OCI-LY1 (cell line): ENCODE measurements around the gene CAPZA1.
A peak's percentile ranks its signal among the peaks of the same experiment; 100 is the strongest.

ENCODE experiments used
- H2AFZ ChIP-seq: fragments of 200-600 bp; sonication (generic), shearing (Covaris generic); 2 replicates; pipeline ENCODE4 v1.6.0; 2014; ENCODE audit warnings: antibody characterized with exemption, mild to moderate bottlenecking, low read length
- H3F3A ChIP-seq: fragments of 200-600 bp; sonication (generic), shearing (Covaris generic); 2 replicates; pipeline ENCODE4 v1.6.0; 2014; ENCODE audit warnings: mild to moderate bottlenecking, antibody characterized with exemption, low read length, moderate library complexity; ENCODE audit not compliant: insufficient read depth
- H3K27ac ChIP-seq: fragments of 200-600 bp; sonication (generic); 2 replicates; pipeline ENCODE4 v1.5.1; 2014; ENCODE audit warnings: low read length, mixed run types, mild to moderate bottlenecking, low read depth; ENCODE audit not compliant: poor library complexity, severe bottlenecking
- H3K27me3 ChIP-seq: fragments of 200-600 bp; sonication (generic); 2 replicates; pipeline ENCODE4 v1.6.0; 2014; ENCODE audit warnings: antibody characterized with exemption, mild to moderate bottlenecking, low read length, moderate library complexity; ENCODE audit not compliant: insufficient read depth
- H3K36me3 ChIP-seq: fragments of 200-600 bp; sonication (generic); 2 replicates; pipeline ENCODE4 v1.6.1; 2014; ENCODE audit warnings: mild to moderate bottlenecking, antibody characterized with exemption, low read length, moderate library complexity, mixed read lengths; ENCODE audit not compliant: insufficient read depth
- H3K4me1 ChIP-seq: fragments of 200-600 bp; sonication (generic); 2 replicates; pipeline ENCODE4 v1.5.1; 2014; ENCODE audit warnings: mild to moderate bottlenecking, low read length, moderate library complexity; ENCODE audit not compliant: insufficient read depth, severe bottlenecking
- H3K4me2 ChIP-seq: fragments of 200-600 bp; sonication (generic), shearing (Covaris generic); 2 replicates; pipeline ENCODE4 v1.6.1; 2014; ENCODE audit warnings: low read length
- H3K4me3 ChIP-seq: fragments of 200-600 bp; sonication (generic); 2 replicates; pipeline ENCODE4 v1.5.1; 2014; ENCODE audit warnings: low read length, low read depth, mild to moderate bottlenecking, mixed read lengths; ENCODE audit not compliant: poor library complexity, severe bottlenecking
- H3K79me2 ChIP-seq: fragments of 200-600 bp; shearing (Covaris generic); 2 replicates; pipeline ENCODE4 v1.6.1; 2016; ENCODE audit warnings: mixed run types, low read length, mixed read lengths; ENCODE audit not compliant: insufficient read depth
- H3K9ac ChIP-seq: fragments of 200-600 bp; sonication (generic), shearing (Covaris generic); 2 replicates; pipeline ENCODE4 v1.6.1; 2014; ENCODE audit warnings: mild to moderate bottlenecking, low read length, mixed read lengths
- H3K9me2 ChIP-seq: fragments of 200-600 bp; sonication (generic), shearing (Covaris generic); 2 replicates; pipeline ENCODE4 v1.6.1; 2014; ENCODE audit warnings: low read depth, mild to moderate bottlenecking, low read length, mixed read lengths
- H3K9me3 ChIP-seq: fragments of 200-600 bp; shearing (Covaris generic); 2 replicates; pipeline ENCODE4 v1.6.1; 2014; ENCODE audit warnings: low read length, mixed read lengths
- H4K20me1 ChIP-seq: fragments of 200-600 bp; sonication (generic), shearing (Covaris generic); 2 replicates; pipeline ENCODE4 v1.6.0; 2016; ENCODE audit warnings: mild to moderate bottlenecking, low read length; ENCODE audit not compliant: insufficient read depth
- EZH2 ChIP-seq: fragments of 200-600 bp; sonication (generic), shearing (Covaris generic); IDR thresholded peaks from 2 replicates; pipeline ENCODE4 v1.8.0; 2017; ENCODE audit warnings: borderline replicate concordance, mixed run types, mild to moderate bottlenecking, antibody characterized with exemption, low read length, moderate library complexity, mixed read lengths
- TF ChIP-seq, protein P1 (sequence below): fragments of 200-600 bp; sonication (generic), shearing (Covaris generic); IDR thresholded peaks from 2 replicates; pipeline ENCODE4 v1.5.1; 2017; ENCODE audit warnings: mild to moderate bottlenecking, antibody characterized with exemption, low read length, moderate library complexity, mixed read lengths

The CAPZA1 gene

DNA sequence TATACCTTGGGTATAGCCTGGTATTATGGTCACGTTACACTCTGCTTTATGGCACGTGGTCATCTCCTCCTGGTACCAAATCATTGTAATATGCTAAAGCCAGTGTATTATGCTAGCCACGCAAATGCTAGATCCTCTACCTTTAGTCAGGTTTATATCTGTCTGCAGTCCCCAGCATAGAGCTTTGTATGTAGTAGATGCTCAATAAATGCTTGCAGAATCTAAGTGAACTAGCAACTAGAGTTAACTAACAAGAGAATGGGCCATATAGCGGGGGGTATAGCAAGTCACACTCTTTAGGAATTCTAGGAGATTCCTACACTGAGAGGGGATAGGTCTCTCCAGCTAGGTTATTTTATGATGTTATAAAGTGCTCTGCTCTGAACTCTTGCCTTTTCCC lies 57.9 kb downstream of the CAPZA1 start:
- H3K9ac ChIP-seq: no peak overlapping the region
- H3F3A ChIP-seq: no peaks in the 10 kb centered on the region
- H3K79me2 ChIP-seq: no peaks in the 10 kb centered on the region
- H3K9me3 ChIP-seq: no peaks in the 10 kb centered on the region
- H4K20me1 ChIP-seq: no peaks in the 10 kb centered on the region
- no peak overlapping the region for H3K4me2 ChIP-seq
- no peak overlapping the region for H2AFZ ChIP-seq
- peak overlapping the region; percentile 32 for H3K27ac ChIP-seq
- H3K4me1 ChIP-seq: peaks cover 48% of the 10 kb centered on the region
- H3K27me3 ChIP-seq: no peaks in the 10 kb centered on the region
- H3K36me3 ChIP-seq: no peaks in the 10 kb centered on the region
- no peak for TF ChIP-seq EZH2
- TF ChIP-seq, protein P1, sequence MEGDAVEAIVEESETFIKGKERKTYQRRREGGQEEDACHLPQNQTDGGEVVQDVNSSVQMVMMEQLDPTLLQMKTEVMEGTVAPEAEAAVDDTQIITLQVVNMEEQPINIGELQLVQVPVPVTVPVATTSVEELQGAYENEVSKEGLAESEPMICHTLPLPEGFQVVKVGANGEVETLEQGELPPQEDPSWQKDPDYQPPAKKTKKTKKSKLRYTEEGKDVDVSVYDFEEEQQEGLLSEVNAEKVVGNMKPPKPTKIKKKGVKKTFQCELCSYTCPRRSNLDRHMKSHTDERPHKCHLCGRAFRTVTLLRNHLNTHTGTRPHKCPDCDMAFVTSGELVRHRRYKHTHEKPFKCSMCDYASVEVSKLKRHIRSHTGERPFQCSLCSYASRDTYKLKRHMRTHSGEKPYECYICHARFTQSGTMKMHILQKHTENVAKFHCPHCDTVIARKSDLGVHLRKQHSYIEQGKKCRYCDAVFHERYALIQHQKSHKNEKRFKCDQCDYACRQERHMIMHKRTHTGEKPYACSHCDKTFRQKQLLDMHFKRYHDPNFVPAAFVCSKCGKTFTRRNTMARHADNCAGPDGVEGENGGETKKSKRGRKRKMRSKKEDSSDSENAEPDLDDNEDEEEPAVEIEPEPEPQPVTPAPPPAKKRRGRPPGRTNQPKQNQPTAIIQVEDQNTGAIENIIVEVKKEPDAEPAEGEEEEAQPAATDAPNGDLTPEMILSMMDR: no peak
- H3K4me3 ChIP-seq: no peak overlapping the region
- no peaks in the 10 kb centered on the region for H3K9me2 ChIP-seq

- no peak overlapping the region for H3K4me2 ChIP-seq
- TF ChIP-seq EZH2: no peak
- TF ChIP-seq, protein P1: no peak
Measured at GRCh38 chr1:112678605-112679004, 59.0 kb downstream of the CAPZA1 start.

DNA sequence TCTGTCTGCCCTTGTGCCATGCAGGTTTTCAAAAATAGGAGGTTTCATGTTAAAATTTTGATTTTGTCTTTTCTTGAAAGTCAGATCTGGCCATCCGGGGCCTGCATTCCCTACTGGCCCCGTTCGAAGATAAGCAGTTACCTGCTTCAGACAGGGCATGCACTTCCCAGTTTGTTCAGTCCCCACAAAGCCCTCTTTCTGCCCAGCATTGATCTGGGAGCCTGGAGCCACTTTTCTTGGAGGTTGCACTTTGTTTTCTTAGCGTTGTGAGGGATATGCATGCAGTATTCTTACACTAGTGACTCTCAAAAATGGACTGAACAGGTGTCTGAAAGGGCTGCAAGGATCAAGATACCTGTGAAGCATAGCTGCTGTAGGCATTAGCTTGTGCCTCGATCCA lies 66.3 kb downstream of the CAPZA1 start:
- H3K4me3 ChIP-seq: no peak overlapping the region
- H3K4me1 ChIP-seq: no peaks in the 10 kb centered on the region
- H4K20me1 ChIP-seq: no peaks in the 10 kb centered on the region
- no peaks in the 10 kb centered on the region for H3K79me2 ChIP-seq
- H3K9ac ChIP-seq: no peak overlapping the region
- H3K9me3 ChIP-seq: no peaks in the 10 kb centered on the region
- no peaks in the 10 kb centered on the region for H3K27me3 ChIP-seq
- no peaks in the 10 kb centered on the region for H3K9me2 ChIP-seq
- no peaks in the 10 kb centered on the region for H3K36me3 ChIP-seq
- no peak overlapping the region for H3K4me2 ChIP-seq
- no peaks in the 10 kb centered on the region for H3F3A ChIP-seq
- H3K27ac ChIP-seq: no peak overlapping the region
- TF ChIP-seq EZH2: no peak
- TF ChIP-seq, protein P1: no peak
- no peak overlapping the region for H2AFZ ChIP-seq

More at GRCh38 chr1:112678605-112679004, 59.0 kb downstream of the CAPZA1 start:
- H3K79me2 ChIP-seq: no peaks in the 10 kb centered on the region
- H4K20me1 ChIP-seq: no peaks in the 10 kb centered on the region
- H3K4me3 ChIP-seq: no peak overlapping the region
- peaks cover 41% of the 10 kb centered on the region for H3K4me1 ChIP-seq
- no peaks in the 10 kb centered on the region for H3K9me2 ChIP-seq
- H3K9me3 ChIP-seq: no peaks in the 10 kb centered on the region
- H3F3A ChIP-seq: no peaks in the 10 kb centered on the region
- no peak overlapping the region for H2AFZ ChIP-seq
- no peak overlapping the region for H3K9ac ChIP-seq
- H3K27ac ChIP-seq: peak overlapping the region; percentile 32
- no peaks in the 10 kb centered on the region for H3K36me3 ChIP-seq
- H3K27me3 ChIP-seq: no peaks in the 10 kb centered on the region
